Activated T-helper 2 cell treated with anti-CD3 and anti-CD28 coated beads, Interferon-gamma antibody, Interleukin-2, Interleukin-4, amounts not matched to agents 10 μg/mL and 5 μg/mL and 100 μg/mL, durations not matched to agents 14 hours and 24 hours and 36 hours (primary cell): ENCODE measurements around the gene ERCC6L2. TPM values are rescaled to one million over a fixed set of nuclear protein-coding genes. Genes with fewer than 3 reads are reported as not detected.

Experiments used
- DNase-seq: peaks from one replicate; pipeline ENCODE4 v3.0.0; 2021; ENCODE audit warnings: low spot score
- H3K27ac Mint-ChIP-seq: one replicate; pipeline ENCODE4 v1.8.0; 2021; ENCODE audit warnings: mixed read lengths
- H3K27me3 Mint-ChIP-seq: one replicate; pipeline ENCODE4 v1.8.0; 2021; ENCODE audit warnings: low read depth, mixed read lengths
- H3K36me3 Mint-ChIP-seq: one replicate; pipeline ENCODE4 v1.8.0; 2021; ENCODE audit warnings: low read depth, mixed read lengths
- H3K4me1 Mint-ChIP-seq: one replicate; pipeline ENCODE4 v1.8.0; 2021; ENCODE audit warnings: low read depth, mixed read lengths
- H3K4me3 Mint-ChIP-seq: one replicate; pipeline ENCODE4 v1.8.0; 2021; ENCODE audit warnings: low read depth, mild to moderate bottlenecking, moderate library complexity, mixed read lengths
- H3K9me3 Mint-ChIP-seq: one replicate; pipeline ENCODE4 v1.8.0; 2021; ENCODE audit warnings: mixed read lengths
- intact Hi-C: fragments of 100-400 bp; cut with micrococcal nuclease; formaldehyde crosslinking; loops from one replicate; pipeline ENCODE4 v1.15.1; 2023
- total RNA-seq: library from RNA; stranded (reverse); gene quantifications from 2 replicates; pipeline ENCODE4 v1.2.3, GENCODE V29; 2022

The ERCC6L2 gene
- total RNA-seq, 1 donor from 2014 or later: 28.2 TPM

DNA sequence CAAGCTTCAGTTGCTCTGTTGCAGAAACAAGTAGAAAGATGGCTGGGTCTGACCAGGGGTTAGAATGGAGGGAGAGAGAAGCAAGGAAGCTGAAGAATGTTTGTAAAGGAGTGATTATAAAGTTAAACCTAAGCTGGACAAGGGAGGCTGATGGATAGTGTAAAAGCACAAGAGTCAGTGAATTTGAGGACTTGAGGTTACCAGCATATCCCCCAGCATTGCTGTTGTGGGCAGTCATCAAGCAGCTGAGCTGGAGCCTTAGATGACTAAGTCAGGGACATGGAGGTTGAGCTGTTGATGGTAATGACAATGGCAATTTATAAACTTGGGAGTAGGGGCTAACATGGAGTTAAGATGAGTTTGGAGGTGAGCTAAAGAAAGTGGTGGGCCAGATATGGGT is 131.5 kb downstream of the ERCC6L2 start:
- no peaks in the 10 kb centered on the region for H3K27me3 Mint-ChIP-seq
- peaks cover 12% of the 10 kb centered on the region for H3K9me3 Mint-ChIP-seq
- H3K36me3 Mint-ChIP-seq: peaks cover 48% of the 10 kb centered on the region
- H3K4me1 Mint-ChIP-seq: peaks cover 36% of the 10 kb centered on the region
- intact Hi-C loops: loop anchor here (5.0 kb wide), 1 partner anchor 495 kb away; no protein-coding TSS in a partner anchor
- no peak for DNase-seq
- H3K4me3 Mint-ChIP-seq: no peak overlapping the region
- no peak overlapping the region for H3K27ac Mint-ChIP-seq

DNA sequence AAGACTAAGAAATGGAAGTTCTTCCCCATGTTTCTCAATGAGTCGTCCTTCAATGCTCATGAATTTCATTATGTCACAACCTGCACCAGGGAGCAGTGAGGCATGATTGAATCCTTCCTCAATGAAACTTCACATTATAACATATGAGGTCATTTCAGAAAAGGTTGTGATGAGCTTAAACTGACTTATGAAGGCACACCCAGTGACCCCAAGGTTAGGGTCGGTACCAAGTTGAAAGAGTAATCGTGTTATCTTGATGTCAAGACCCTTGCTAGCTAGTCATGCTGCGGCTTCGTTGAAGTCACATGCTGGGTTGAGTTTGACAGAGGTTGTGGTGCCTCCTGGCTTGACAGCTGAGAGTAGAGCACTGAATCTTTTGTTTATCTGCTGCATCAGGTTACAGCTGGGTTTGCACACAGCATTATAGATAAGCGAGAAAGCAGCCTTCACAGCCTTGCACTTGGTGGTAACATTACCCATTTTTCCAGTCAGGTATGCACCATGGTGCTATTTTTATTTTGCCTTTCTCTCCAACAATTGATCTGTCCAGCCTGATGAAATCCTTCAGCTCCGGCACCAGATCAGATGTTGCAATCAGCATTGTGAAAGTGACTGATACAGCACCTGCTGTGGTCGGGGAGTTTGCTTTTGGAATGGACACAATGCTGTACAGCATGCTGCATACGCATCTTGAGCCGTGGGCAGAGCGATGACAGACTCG is 133.2 kb downstream of the ERCC6L2 start:
- intact Hi-C loops: loop anchor here (1.0 to 5.0 kb wide), 4 partner anchors 8 to 496 kb away; no protein-coding TSS in a partner anchor
- Mint-ChIP-seq H3K4me3 (no peak overlapping the region), H3K27me3 (no peaks in the 10 kb centered on the region), H3K9me3 (peaks cover 1% of the 10 kb centered on the region), H3K36me3 (peaks cover 42% of the 10 kb centered on the region), H3K4me1 (peaks cover 45% of the 10 kb centered on the region), H3K27ac (peak overlapping the region; percentile 92)
- DNase-seq: no peak

DNA sequence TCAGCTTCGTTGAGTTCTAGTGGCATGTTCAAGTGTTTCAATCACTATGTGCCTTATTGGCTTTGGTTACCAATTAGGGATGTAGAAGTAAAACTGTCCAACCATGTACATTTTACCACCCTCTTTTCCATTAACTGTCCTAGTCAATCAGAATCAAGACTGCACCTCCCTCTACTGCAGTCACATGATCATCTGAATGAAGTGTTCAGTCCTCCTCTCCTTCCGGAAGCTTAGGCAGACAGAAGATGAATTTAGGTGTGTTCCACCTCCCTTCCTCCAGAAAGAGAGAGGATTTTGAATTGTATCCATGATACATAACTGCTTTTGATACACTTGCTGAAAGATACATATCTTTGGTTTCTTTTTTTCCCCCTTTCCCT is 133.7 kb downstream of the ERCC6L2 start:
- DNase-seq: no peak
- H3K36me3 Mint-ChIP-seq: peaks cover 43% of the 10 kb centered on the region
- no peaks in the 10 kb centered on the region for H3K9me3 Mint-ChIP-seq
- intact Hi-C loops: loop anchor here (2.0 to 5.0 kb wide), 3 partner anchors 16 to 497 kb away; no protein-coding TSS in a partner anchor
- no peaks in the 10 kb centered on the region for H3K27me3 Mint-ChIP-seq
- peaks cover 49% of the 10 kb centered on the region for H3K4me1 Mint-ChIP-seq
- peak overlapping the region; percentile 92 for H3K27ac Mint-ChIP-seq
- no peak overlapping the region for H3K4me3 Mint-ChIP-seq

DNA sequence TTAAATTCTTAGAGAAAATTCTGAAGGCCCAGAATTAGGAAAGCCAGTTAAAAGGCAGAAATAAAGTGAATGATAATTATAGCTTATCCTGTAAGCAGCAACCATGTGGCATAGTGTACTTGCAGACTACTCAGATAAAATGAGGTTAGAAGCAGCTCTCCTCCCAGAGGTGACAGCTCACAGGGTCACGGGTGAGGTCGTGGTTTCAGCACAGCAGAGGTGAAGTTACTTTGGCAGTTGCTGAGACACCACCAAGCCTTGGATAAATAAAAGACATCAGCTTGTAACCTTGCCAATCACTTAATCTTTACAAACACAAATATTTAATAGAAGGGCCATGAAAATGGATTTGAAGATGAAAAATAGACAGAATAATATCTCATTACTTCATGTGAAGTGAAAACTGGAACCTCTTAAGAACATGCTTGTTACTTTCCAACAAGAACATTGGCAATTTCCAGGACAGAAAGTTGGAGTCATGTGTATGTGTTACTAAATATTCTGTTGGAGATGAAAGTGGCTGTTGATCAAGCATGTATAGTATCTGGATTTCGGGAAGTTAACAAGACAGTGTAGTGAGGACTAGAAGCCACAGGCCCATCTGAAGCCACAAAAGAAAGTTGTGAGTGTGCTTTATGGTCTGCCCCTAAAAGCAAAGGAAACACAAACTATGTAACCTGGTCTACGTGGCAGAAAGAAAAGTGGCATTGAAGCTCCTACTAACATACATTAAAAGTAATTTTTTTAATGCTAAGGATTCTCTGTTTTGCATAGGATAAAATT is 134.4 kb downstream of the ERCC6L2 start:
- Mint-ChIP-seq H3K4me3 (no peak overlapping the region), H3K36me3 (peaks cover 44% of the 10 kb centered on the region), H3K4me1 (peaks cover 54% of the 10 kb centered on the region), H3K27me3 (no peaks in the 10 kb centered on the region), H3K9me3 (no peaks in the 10 kb centered on the region), H3K27ac (peak overlapping the region; percentile 92)
- intact Hi-C loops: loop anchor here (2.0 to 5.0 kb wide), 5 partner anchors 17 to 498 kb away; no protein-coding TSS in a partner anchor
- DNase-seq: peak; percentile 74

DNA sequence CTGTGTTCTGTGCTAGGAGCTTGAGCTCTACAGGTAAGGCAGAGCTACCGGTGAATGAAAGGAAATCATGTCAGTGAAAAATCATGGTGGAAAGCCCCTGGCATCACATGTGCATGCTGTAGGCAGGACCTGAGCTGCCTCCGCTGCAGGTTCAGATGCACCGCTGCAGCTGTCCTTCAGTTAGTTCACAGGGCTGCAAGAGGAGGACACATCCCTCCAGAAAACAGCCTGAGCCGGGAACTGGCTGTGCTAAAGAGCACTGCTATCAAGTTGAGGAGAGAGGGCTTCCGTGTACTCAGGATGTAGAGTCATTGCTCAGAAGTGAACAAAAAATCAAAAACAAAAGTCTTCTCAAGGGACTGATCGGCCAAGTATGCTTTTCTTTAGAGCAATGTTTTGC is 138.6 kb downstream of the ERCC6L2 start:
- Mint-ChIP-seq H3K27ac (peak overlapping the region; percentile 90), H3K36me3 (peaks cover 41% of the 10 kb centered on the region), H3K9me3 (no peaks in the 10 kb centered on the region), H3K27me3 (no peaks in the 10 kb centered on the region), H3K4me1 (peaks cover 74% of the 10 kb centered on the region), H3K4me3 (peak overlapping the region; percentile 44)
- peak; percentile 57 for DNase-seq
- intact Hi-C loops: loop anchor here (5.0 kb wide), 2 partner anchors 37 to 192 kb away; no protein-coding TSS in a partner anchor

DNA sequence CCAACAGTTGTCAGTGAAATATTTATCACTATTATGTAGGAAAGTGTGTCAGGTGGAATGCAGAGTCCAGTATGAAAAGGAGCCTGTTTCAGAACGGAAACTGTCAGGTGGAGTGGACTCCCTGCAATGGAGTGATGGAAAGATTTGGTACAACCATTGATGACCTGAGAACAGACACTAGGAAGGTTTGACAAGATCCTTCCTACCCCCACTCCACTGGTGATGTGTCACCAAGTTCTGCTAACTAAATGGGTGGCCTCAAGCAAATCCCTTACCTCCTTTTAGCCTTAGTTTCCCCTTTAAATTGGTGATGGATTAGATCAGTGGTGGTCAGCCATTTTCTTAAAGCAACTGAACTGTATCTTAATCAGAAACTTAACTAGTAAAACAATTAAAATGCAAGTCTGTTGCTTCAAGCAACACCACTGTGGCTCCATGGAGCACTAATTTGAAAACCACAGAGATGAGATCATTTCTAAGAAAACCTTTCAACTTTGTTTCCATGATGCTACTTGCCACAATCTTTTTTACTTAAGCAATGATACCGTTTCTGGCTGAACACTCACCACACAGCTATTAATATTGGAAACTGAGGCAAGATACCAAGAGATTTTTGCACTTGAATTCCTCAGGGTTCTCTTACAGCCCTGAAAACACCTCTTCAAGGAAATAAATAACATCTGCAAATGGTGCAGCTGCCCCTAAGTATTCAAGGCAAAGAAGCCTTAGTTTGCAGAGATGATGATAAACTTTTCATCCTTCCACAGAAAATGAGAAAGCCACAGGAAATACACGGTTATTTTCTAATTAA is 140.6 kb downstream of the ERCC6L2 start:
- H3K4me3 Mint-ChIP-seq: peak overlapping the region; percentile 49
- H3K4me1 Mint-ChIP-seq: peaks cover 69% of the 10 kb centered on the region
- intact Hi-C loops: loop anchor here (1.0 to 5.0 kb wide), 6 partner anchors 8 to 536 kb away; partner anchors contain the start of gene ERCC6L2
- no peaks in the 10 kb centered on the region for H3K27me3 Mint-ChIP-seq
- peaks cover 34% of the 10 kb centered on the region for H3K36me3 Mint-ChIP-seq
- DNase-seq: peak; percentile 48
- H3K9me3 Mint-ChIP-seq: no peaks in the 10 kb centered on the region
- peak overlapping the region; percentile 100 for H3K27ac Mint-ChIP-seq
